OCI-LY3 (cell line): ENCODE results near the gene PMIS2.

ENCODE experiments used
- CTCF ChIP-seq: fragments of 200-600, 300-600 bp; sonication (generic); IDR thresholded peaks from 2 replicates; pipeline ENCODE4 v1.5.1; 2014; ENCODE audit warnings: antibody characterized with exemption, low read length, low read depth
- EZH2phosphoT487 ChIP-seq: fragments of 200-600 bp; shearing (Covaris generic); IDR thresholded peaks from 2 replicates; pipeline ENCODE4 v1.6.1; 2018; ENCODE audit warnings: antibody characterized with exemption, mixed run types, low read depth

- TF ChIP-seq CTCF (no peak), EZH2phosphoT487 (no peak)
Observed at GRCh38 chr19:35545855-35546381, 40.1 kb upstream of the PMIS2 start.
